WTC11 (cell line): ENCODE results near the gene C2orf72.

Experiments used
- AFF4 ChIP-seq: sonication (generic); formaldehyde crosslinking; IDR thresholded peaks from 2 replicates; pipeline ENCODE4 v1.8.1; 2023; ENCODE audit warnings: mild to moderate bottlenecking, missing genetic modification reagents, borderline replicate concordance
- STAT6 ChIP-seq: sonication (generic); formaldehyde crosslinking; conservative IDR thresholded peaks from 2 replicates; pipeline ENCODE4 v1.8.1; 2023; ENCODE audit warnings: mild to moderate bottlenecking, low read depth, missing genetic modification reagents, moderate library complexity
- USF1 ChIP-seq: sonication (generic); formaldehyde crosslinking; IDR thresholded peaks from 2 replicates; pipeline ENCODE4 v1.8.0; 2022; ENCODE audit warnings: mild to moderate bottlenecking, missing genetic modification reagents

DNA sequence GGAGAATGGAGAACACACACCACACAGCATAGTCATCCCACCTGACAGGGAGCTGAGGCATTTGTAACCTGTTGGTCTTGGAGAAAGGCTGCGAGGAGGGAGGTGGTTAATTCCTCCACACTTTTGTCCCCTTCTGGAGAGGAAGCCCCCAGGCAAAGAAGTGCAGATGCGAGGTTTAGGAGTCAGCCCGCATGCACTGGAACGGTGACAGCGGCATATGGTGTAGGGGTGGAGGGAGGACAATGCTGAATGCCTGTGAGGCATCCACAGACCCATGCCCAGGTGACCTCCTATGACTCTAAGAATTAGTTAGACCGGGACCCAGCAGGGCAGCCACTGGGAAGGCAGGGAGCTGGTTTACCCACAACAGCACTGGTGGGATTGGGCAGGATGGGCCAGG lies 29.2 kb upstream of the C2orf72 start:
- no peak for TF ChIP-seq USF1 (CRISPR knock-in tag)
- no peak for TF ChIP-seq STAT6 (CRISPR knock-in tag)
- TF ChIP-seq AFF4 (CRISPR knock-in tag) = no peak
